ENCODE data around the gene SMYD3.

DNA sequence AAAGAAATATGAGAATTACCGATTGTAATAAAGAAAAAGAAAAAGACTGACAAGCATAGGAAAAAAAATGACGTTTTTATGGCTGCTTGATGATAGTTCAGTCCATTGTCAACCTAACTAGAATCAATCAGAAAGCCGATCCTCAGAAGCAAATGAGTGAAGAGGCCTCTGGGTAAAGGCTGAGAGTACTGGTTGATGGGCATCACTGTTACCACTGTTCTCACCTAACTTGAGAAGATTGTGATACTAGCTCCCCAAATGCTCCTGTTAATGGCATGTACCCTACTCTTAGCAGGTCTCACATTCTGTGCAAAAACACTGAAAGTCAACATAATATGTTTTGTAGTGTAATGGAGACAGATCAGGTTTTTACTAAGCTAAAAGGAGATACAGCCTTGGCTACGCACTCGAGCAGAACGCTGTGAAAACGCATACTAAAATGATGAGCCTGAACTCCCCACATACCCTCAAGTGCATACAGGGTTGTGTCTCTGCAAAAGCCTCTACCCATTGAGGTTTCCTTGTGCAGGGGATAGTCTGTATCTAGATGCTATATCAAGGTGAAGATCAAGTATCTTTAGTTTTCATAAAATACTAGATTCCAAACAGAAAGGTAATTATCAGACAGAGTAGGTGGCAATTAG, 554.6 kb downstream of the SMYD3 start:
- TF ChIP-seq, protein P1, sequence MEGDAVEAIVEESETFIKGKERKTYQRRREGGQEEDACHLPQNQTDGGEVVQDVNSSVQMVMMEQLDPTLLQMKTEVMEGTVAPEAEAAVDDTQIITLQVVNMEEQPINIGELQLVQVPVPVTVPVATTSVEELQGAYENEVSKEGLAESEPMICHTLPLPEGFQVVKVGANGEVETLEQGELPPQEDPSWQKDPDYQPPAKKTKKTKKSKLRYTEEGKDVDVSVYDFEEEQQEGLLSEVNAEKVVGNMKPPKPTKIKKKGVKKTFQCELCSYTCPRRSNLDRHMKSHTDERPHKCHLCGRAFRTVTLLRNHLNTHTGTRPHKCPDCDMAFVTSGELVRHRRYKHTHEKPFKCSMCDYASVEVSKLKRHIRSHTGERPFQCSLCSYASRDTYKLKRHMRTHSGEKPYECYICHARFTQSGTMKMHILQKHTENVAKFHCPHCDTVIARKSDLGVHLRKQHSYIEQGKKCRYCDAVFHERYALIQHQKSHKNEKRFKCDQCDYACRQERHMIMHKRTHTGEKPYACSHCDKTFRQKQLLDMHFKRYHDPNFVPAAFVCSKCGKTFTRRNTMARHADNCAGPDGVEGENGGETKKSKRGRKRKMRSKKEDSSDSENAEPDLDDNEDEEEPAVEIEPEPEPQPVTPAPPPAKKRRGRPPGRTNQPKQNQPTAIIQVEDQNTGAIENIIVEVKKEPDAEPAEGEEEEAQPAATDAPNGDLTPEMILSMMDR (IDR thresholded peaks at IDR 0.05; ENCODE audit: insufficient read depth, low read depth, low read length): no peak
- no peak for TF ChIP-seq EZH2 (IDR thresholded peaks at IDR 0.05; ENCODE audit: insufficient read depth, low read length)

Measured in astrocyte (in vitro differentiated cells and primary cell).